ENCODE measurements around the gene CDC20. TPM values are rescaled to one million over a fixed set of nuclear protein-coding genes. Genes with fewer than 3 reads are reported as not detected.

The CDC20 gene
- polyA plus RNA-seq (2012; ENCODE audit: insufficient read length, low read depth): 124 TPM

GRCh38 chr1:43358746-43359693 lies at the start of gene CDC20:
Gene CDC20 (plus strand): TSS chr1:43358981. CDS start chr1:43359216, 235 bp downstream.
- TF ChIP-seq REST (IDR thresholded peaks at IDR 0.05; ENCODE audit: insufficient read depth in 1 of 2, low read depth in 2 of 2, low read length in 2 of 2) (no peak), FOXP2 (optimal IDR thresholded peaks at IDR 0.05; ENCODE audit: borderline replicate concordance, extremely low read depth, extremely low read length, insufficient read depth) (no peak), POLR2AphosphoS5 (IDR thresholded peaks at IDR 0.05; ENCODE audit: low read depth, low read length) (peak; percentile 95), SIN3A (IDR thresholded peaks at IDR 0.05; ENCODE audit: borderline replicate concordance, insufficient read depth, low read length) (peak; percentile 67; the same call in 1 of the 2 replicates), TAF1 (IDR thresholded peaks at IDR 0.05; ENCODE audit: borderline replicate concordance, insufficient read depth, low read length) (peak; percentile 95)

- TF ChIP-seq SIN3A (IDR thresholded peaks at IDR 0.05; ENCODE audit: borderline replicate concordance, insufficient read depth, low read length) (no peak), FOXP2 (optimal IDR thresholded peaks at IDR 0.05; ENCODE audit: borderline replicate concordance, extremely low read depth, extremely low read length, insufficient read depth) (no peak), TAF1 (IDR thresholded peaks at IDR 0.05; ENCODE audit: borderline replicate concordance, insufficient read depth, low read length) (no peak), POLR2AphosphoS5 (IDR thresholded peaks at IDR 0.05; ENCODE audit: low read depth, low read length) (no peak), REST (IDR thresholded peaks at IDR 0.05; ENCODE audit: insufficient read depth in 1 of 2, low read depth in 2 of 2, low read length in 2 of 2) (no peak)
Observed at GRCh38 chr1:43309405-43310025, 49.3 kb upstream of the CDC20 start.

GRCh38 chr1:43311521-43311920 lies 47.3 kb upstream of the CDC20 start:
- TF ChIP-seq REST (IDR thresholded peaks at IDR 0.05; ENCODE audit: insufficient read depth in 1 of 2, low read depth in 2 of 2, low read length in 2 of 2) (no peak), TAF1 (IDR thresholded peaks at IDR 0.05; ENCODE audit: borderline replicate concordance, insufficient read depth, low read length) (no peak), POLR2AphosphoS5 (IDR thresholded peaks at IDR 0.05; ENCODE audit: low read depth, low read length) (no peak), SIN3A (IDR thresholded peaks at IDR 0.05; ENCODE audit: borderline replicate concordance, insufficient read depth, low read length) (no peak), FOXP2 (optimal IDR thresholded peaks at IDR 0.05; ENCODE audit: borderline replicate concordance, extremely low read depth, extremely low read length, insufficient read depth) (no peak)

DNA sequence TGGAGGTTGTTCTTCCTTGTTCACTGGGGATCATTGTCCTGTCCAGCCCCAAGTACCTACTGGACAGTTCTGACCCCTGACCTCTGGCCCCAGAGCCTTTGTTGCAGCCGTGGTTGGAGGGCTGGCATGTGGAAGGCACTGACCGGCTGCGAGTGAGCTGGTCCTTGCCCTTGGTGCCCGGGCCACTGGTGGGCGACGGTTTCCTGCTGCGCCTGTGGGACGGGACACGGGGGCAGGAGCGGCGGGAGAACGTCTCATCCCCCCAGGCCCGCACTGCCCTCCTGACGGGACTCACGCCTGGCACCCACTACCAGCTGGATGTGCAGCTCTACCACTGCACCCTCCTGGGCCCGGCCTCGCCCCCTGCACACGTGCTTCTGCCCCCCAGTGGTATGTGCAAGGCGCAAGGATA lies 46.6 kb upstream of the CDC20 start:
- no peak for TF ChIP-seq FOXP2 (optimal IDR thresholded peaks at IDR 0.05; ENCODE audit: borderline replicate concordance, extremely low read depth, extremely low read length, insufficient read depth)
- TF ChIP-seq TAF1 (IDR thresholded peaks at IDR 0.05; ENCODE audit: borderline replicate concordance, insufficient read depth, low read length): no peak
- TF ChIP-seq REST (IDR thresholded peaks at IDR 0.05; ENCODE audit: insufficient read depth in 1 of 2, low read depth in 2 of 2, low read length in 2 of 2): no peak
- no peak for TF ChIP-seq SIN3A (IDR thresholded peaks at IDR 0.05; ENCODE audit: borderline replicate concordance, insufficient read depth, low read length)
- TF ChIP-seq POLR2AphosphoS5 (IDR thresholded peaks at IDR 0.05; ENCODE audit: low read depth, low read length): no peak
